H1 (cell line): ENCODE measurements around the gene DEUP1. TPM values are rescaled to one million over a fixed set of nuclear protein-coding genes. Genes with fewer than 3 reads are reported as not detected.
A peak's percentile ranks its signal among the peaks of the same experiment; 100 is the strongest.

Source experiments
- ASH2L ChIP-seq: fragments of 200-600, 300-600 bp; sonication (generic); IDR thresholded peaks from one replicate; pipeline ENCODE4 v1.7.1; 2017; ENCODE audit warnings: low read length
- ATF2 ChIP-seq: IDR thresholded peaks from 2 replicates; pipeline ENCODE4 v1.6.1; 2012; ENCODE audit warnings: low read length, inconsistent platforms
- CBX8 ChIP-seq: fragments of 300-800, 300-1000 bp; sonication (generic); IDR thresholded peaks from 2 replicates; pipeline ENCODE4 v1.7.1; 2016; ENCODE audit warnings: low read depth, low read length, borderline replicate concordance
- CHD2 ChIP-seq: IDR thresholded peaks from 2 replicates; pipeline ENCODE4 v1.6.1; 2012; ENCODE audit warnings: low read length, improper control_type of control experiment
- GABPA ChIP-seq: IDR thresholded peaks from 2 replicates; pipeline ENCODE4 v1.6.1; 2011; ENCODE audit warnings: mild to moderate bottlenecking, low read length, moderate library complexity, borderline replicate concordance; ENCODE audit not compliant: insufficient read depth
- GTF2F1 ChIP-seq: IDR thresholded peaks from 2 replicates; pipeline ENCODE4 v1.6.1; 2012; ENCODE audit warnings: low read depth, low read length, improper control_type of control experiment, borderline replicate concordance
- HDAC2 ChIP-seq, 2 experiments: fragments of 300-600 bp in 1 of 2; sonication (generic) in 1 of 2; IDR thresholded peaks; 2 replicates each; pipeline ENCODE4 v1.6.1; 2011 to 2012; ENCODE audit warnings: low read depth in 2 of 2, low read length in 2 of 2, mild to moderate bottlenecking in 2 of 2, moderate library complexity in 2 of 2, borderline replicate concordance in 1 of 2, inconsistent platforms in 1 of 2
- JUND ChIP-seq: IDR thresholded peaks from 2 replicates; pipeline ENCODE4 v1.6.1; 2011; ENCODE audit warnings: mild to moderate bottlenecking, improper control_type of control experiment, low read length
- MAX ChIP-seq: IDR thresholded peaks from 2 replicates; pipeline ENCODE4 v1.6.1; 2012; ENCODE audit warnings: inconsistent platforms
- NRF1 ChIP-seq: IDR thresholded peaks from 2 replicates; pipeline ENCODE4 v1.6.1; 2011; ENCODE audit warnings: mild to moderate bottlenecking, low read depth, low read length, improper control_type of control experiment
- PHF8 ChIP-seq: fragments of 200-600 bp; sonication (generic); conservative IDR thresholded peaks from 2 replicates; pipeline ENCODE4 v1.7.1; 2012; ENCODE audit warnings: low read depth, mild to moderate bottlenecking, inconsistent platforms, low read length, moderate library complexity
- POU5F1 ChIP-seq: IDR thresholded peaks from 2 replicates; pipeline ENCODE4 v1.6.1; 2011; ENCODE audit warnings: low read depth, mild to moderate bottlenecking, low read length, moderate library complexity
- RAD21 ChIP-seq, 2 experiments: IDR thresholded peaks in 1 of 2; conservative IDR thresholded peaks in 1 of 2; 2 replicates each; pipeline ENCODE4 v1.6.1; 2011; ENCODE audit warnings: low read depth in 2 of 2, low read length in 2 of 2, improper control_type of control experiment in 1 of 2, inconsistent platforms in 1 of 2, mild to moderate bottlenecking in 1 of 2, moderate library complexity in 1 of 2
- RBBP5 ChIP-seq: IDR thresholded peaks from 2 replicates; pipeline ENCODE4 v1.7.1; 2012; ENCODE audit warnings: low read depth, mild to moderate bottlenecking, inconsistent platforms, low read length, moderate library complexity, borderline replicate concordance
- RFX5 ChIP-seq: IDR thresholded peaks from 2 replicates; pipeline ENCODE4 v1.6.1; 2011; ENCODE audit warnings: low read depth, low read length, improper control_type of control experiment, borderline replicate concordance
- RXRA ChIP-seq: IDR thresholded peaks from 2 replicates; pipeline ENCODE4 v1.6.1; 2011; ENCODE audit warnings: low read depth, mild to moderate bottlenecking, low read length, moderate library complexity; ENCODE audit not compliant: insufficient read depth
- SP1 ChIP-seq: IDR thresholded peaks from 2 replicates; pipeline ENCODE4 v1.6.1; 2011; ENCODE audit warnings: low read depth, low read length
- SRF ChIP-seq: IDR thresholded peaks from 2 replicates; pipeline ENCODE4 v1.6.1; 2011; ENCODE audit warnings: mild to moderate bottlenecking, low read depth, low read length, moderate library complexity
- TEAD4 ChIP-seq: IDR thresholded peaks from 2 replicates; pipeline ENCODE4 v1.6.1; 2012; ENCODE audit warnings: low read depth, low read length, inconsistent platforms, mixed read lengths
- YY1 ChIP-seq: IDR thresholded peaks from 2 replicates; pipeline ENCODE4 v1.6.1; 2011; ENCODE audit warnings: low read depth, mild to moderate bottlenecking, low read length
- polyA plus RNA-seq, 7 experiments: library from polyadenylated mRNA; depleted of rRNA in 3 of 7; stranded (reverse) in 5 of 7; unstranded in 2 of 7; fragments of >200 nt in 5 of 7; fragments of 200-250 nt in 2 of 7; gene quantifications; 1 replicate in 5 of 7; 2 replicates in 1 of 7; 4 replicates in 1 of 7; pipeline versions ENCODE4 v1.2.1 to v1.2.3, GENCODE V29; 2011 to 2013; ENCODE audit warnings: missing spikeins in 2 of 7, mixed read lengths in 2 of 7
- total RNA-seq: library from RNA; stranded (reverse); fragmentation: NEBNext Ultra II Directional; extraction: Animal tissue kit (Norgen Biotek cat#: 25700); gene quantifications from 2 replicates; pipeline ENCODE4 v1.2.1, GENCODE V29; 2021
- TF ChIP-seq, protein P1 (sequence below): IDR thresholded peaks from 2 replicates; pipeline ENCODE4 v1.6.1; 2011; ENCODE audit warnings: low read depth, mild to moderate bottlenecking, low read length; ENCODE audit not compliant: insufficient read depth
- TF ChIP-seq, protein P2 (sequence below): IDR thresholded peaks from 2 replicates; pipeline ENCODE4 v1.6.1; 2012; ENCODE audit warnings: inconsistent platforms

DEUP1 gene
- total and polyA plus RNA-seq, 2 of the 8 experiments (the other 6 are each of a cell fraction or from before 2014, with no cell fraction given): 0.45 TPM; not detected in 1

DNA sequence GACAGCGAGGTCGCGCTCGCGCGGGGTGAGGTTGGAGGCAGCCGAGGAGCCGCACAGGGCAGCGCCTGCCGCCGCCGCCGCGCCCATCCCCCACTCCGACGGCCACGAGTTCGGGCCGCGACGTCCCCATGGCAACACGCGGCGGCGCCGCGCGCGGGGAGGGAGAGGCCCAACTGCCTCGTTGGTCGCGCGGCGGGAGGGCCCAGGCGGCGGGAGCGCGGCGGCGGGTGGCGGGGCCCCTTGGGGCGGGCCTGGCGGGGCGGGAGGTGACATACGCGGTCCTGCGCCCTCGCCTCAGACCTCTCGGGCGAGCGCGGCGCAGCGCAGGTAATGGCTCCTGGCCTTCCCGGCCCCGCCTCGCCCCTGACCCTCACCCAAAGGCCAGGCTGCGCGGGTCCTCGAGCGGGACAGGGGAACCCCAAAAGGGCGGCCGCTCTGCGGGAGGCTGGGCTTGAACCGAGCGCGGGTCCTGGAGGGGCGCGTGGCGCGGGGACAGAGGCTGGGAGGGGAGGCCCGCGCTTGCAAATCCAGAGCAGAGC, at the start of gene DEUP1 (continued):
- TF ChIP-seq HDAC2 (IDR thresholded peaks at IDR 0.05; ENCODE audit: borderline replicate concordance in 1 of 2, low read depth in 2 of 2, low read length in 2 of 2) (peak in 1 of 2 experiments; percentile 3; a peak in 1 of 4 replicates), POU5F1 (no peak), YY1 (no peak), ASH2L (no peak), RXRA (no peak), GABPA (no peak), JUND (no peak), RAD21 (IDR thresholded peaks at IDR 0.05 in 1 of 2, conservative IDR thresholded peaks at IDR 0.05 in 1 of 2; ENCODE audit: low read depth in 2 of 2, low read length in 2 of 2) (no peak), PHF8 (peak; percentile 52; the same call in 1 of the 2 replicates), TEAD4 (no peak), CHD2 (no peak), RFX5 (no peak), ATF2 (no peak), NRF1 (no peak), RBBP5 (no peak), SP1 (no peak), SRF (no peak), GTF2F1 (no peak), MAX (peak; percentile 91), CBX8 (no peak)
- TF ChIP-seq, protein P1, sequence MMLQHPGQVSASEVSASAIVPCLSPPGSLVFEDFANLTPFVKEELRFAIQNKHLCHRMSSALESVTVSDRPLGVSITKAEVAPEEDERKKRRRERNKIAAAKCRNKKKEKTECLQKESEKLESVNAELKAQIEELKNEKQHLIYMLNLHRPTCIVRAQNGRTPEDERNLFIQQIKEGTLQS: no peak
- TF ChIP-seq, protein P2, sequence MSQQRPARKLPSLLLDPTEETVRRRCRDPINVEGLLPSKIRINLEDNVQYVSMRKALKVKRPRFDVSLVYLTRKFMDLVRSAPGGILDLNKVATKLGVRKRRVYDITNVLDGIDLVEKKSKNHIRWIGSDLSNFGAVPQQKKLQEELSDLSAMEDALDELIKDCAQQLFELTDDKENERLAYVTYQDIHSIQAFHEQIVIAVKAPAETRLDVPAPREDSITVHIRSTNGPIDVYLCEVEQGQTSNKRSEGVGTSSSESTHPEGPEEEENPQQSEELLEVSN: peak; percentile 78
